Endothelial cell of umbilical vein (primary cell): ENCODE measurements around the gene C17orf78. TPM values are rescaled to one million over a fixed set of nuclear protein-coding genes. Genes with fewer than 3 reads are reported as not detected.
"Not testable (repeated sequence)": the region's sequence is repeated elsewhere in the genome, so short reads cannot be mapped to it uniquely, and the experiment has no call there.

Experiments used
- BruUV-seq: library from RNA; stranded (reverse); fragments of 400-500 nt; replicated peaks from 2 replicates; lab custom pipeline; 2021; lab: Mats Ljungman, UMichigan
- CTCF ChIA-PET: fragments of 300-600, 350-600 bp; sonication (Branson Sonifier 250); formaldehyde crosslinking; loops from one replicate; lab custom pipeline; 2021; ENCODE audit warnings: antibody characterized with exemption, inconsistent platforms; lab: Charles Lee
- POLR2A ChIA-PET: fragments of 300-600, 350-600 bp; sonication (Branson Sonifier 250); formaldehyde crosslinking; loops from one replicate; lab custom pipeline; 2021; ENCODE audit warnings: antibody characterized with exemption, inconsistent platforms; lab: Charles Lee
- DNase-seq: peaks from one replicate; pipeline ENCODE4 v3.0.0-alpha.2; 2011; ENCODE audit warnings: low read depth, low spot score
- FAIRE-seq: peaks from 2 replicates; lab custom pipeline; 2011; peaks lifted over from hg19 to GRCh38; lab: Jason Lieb, UNC
- H2AFZ ChIP-seq: 2 replicates; pipeline ENCODE4 v1.6.0; 2012; ENCODE audit warnings: low read depth, low read length, control low read depth, inconsistent platforms
- H3K27ac ChIP-seq: 2 replicates; pipeline ENCODE4 v1.5.1; 2011; ENCODE audit warnings: low read depth, mild to moderate bottlenecking, control low read depth, low read length, moderate library complexity; ENCODE audit not compliant: insufficient read depth
- H3K27me3 ChIP-seq, 2 experiments: 2 replicates each; pipeline versions ENCODE4 v1.6.0 to v1.6.1; 2011; ENCODE audit warnings: low read length in 2 of 2, mixed read lengths in 1 of 2; ENCODE audit not compliant: control insufficient read depth in 2 of 2, insufficient read depth in 2 of 2
- H3K36me3 ChIP-seq, 2 experiments: 2 replicates in 1 of 2; 3 replicates in 1 of 2; pipeline ENCODE4 v1.5.1; 2011; ENCODE audit warnings: low read length in 2 of 2, mild to moderate bottlenecking in 1 of 2, moderate library complexity in 1 of 2; ENCODE audit not compliant: control insufficient read depth in 2 of 2, insufficient read depth in 2 of 2; ENCODE audit errors: extremely low read depth in 1 of 2
- H3K4me1 ChIP-seq: 3 replicates; pipeline ENCODE4 v1.5.1; 2011; ENCODE audit warnings: mild to moderate bottlenecking, low read length; ENCODE audit not compliant: control insufficient read depth, insufficient read depth; ENCODE audit errors: extremely low read depth
- H3K4me2 ChIP-seq: 2 replicates; pipeline ENCODE4 v1.6.1; 2011; ENCODE audit warnings: low read length, control low read depth, mixed read lengths; ENCODE audit not compliant: insufficient read depth
- H3K4me3 ChIP-seq, 3 experiments: fragments of 200-600 bp in 1 of 3; sonication (generic), shearing (Covaris generic) in 1 of 3; replicated peaks in 1 of 3; 2 replicates each; pipeline ENCODE4 v1.5.1; 2011 to 2016; ENCODE audit warnings: control low read depth in 3 of 3, low read length in 3 of 3, mild to moderate bottlenecking in 2 of 3, inconsistent platforms in 1 of 3, low read depth in 1 of 3, moderate library complexity in 1 of 3; ENCODE audit not compliant: insufficient read depth in 1 of 3
- H3K79me2 ChIP-seq: 2 replicates; pipeline ENCODE4 v1.6.0; 2012; ENCODE audit warnings: low read length, inconsistent platforms; ENCODE audit not compliant: control insufficient read depth, insufficient read depth
- H3K9ac ChIP-seq: replicated peaks from 2 replicates; pipeline ENCODE3; 2011; ENCODE audit warnings: low read length, control low read depth; ENCODE audit not compliant: insufficient read depth; ENCODE audit errors: extremely low read depth
- H3K9me1 ChIP-seq: replicated peaks from 3 replicates; pipeline ENCODE4 v1.6.0; 2011; ENCODE audit warnings: mild to moderate bottlenecking, low read length; ENCODE audit not compliant: control insufficient read depth, insufficient read depth; ENCODE audit errors: extremely low read depth
- H3K9me3 ChIP-seq: replicated peaks from 2 replicates; pipeline ENCODE4 v1.5.1; 2012; ENCODE audit warnings: low read length, inconsistent platforms; ENCODE audit not compliant: control insufficient read depth, insufficient read depth
- H4K20me1 ChIP-seq: replicated peaks from 2 replicates; pipeline ENCODE3; 2011; ENCODE audit warnings: mild to moderate bottlenecking, low read length; ENCODE audit not compliant: control insufficient read depth, insufficient read depth; ENCODE audit errors: extremely low read depth
- FOS ChIP-seq: IDR thresholded peaks from 2 replicates; pipeline ENCODE4 v1.6.1; 2011; ENCODE audit warnings: mild to moderate bottlenecking, low read length, moderate library complexity, borderline replicate concordance; ENCODE audit not compliant: insufficient read depth
- dilution Hi-C: fragments of 300-500 bp; cut with MboI; formaldehyde crosslinking; loops from one replicate; pipeline ENCODE4 v1.15.0; 2019; ENCODE audit warnings: low sequenced_read_pairs; ENCODE audit not compliant: extremely low pct_ligation_motif_present
- intact Hi-C: fragments of 100-400 bp; cut with micrococcal nuclease; formaldehyde crosslinking; loops from one replicate; pipeline ENCODE4 v1.10.0; 2022
- polyA plus RNA-seq, 4 experiments: library from polyadenylated mRNA; depleted of rRNA in 3 of 4; stranded (reverse) in 3 of 4; unstranded in 1 of 4; fragments of >200 nt; gene quantifications; 2 replicates each; pipeline versions ENCODE4 v1.2.1 to v1.2.3, GENCODE V29; 2011 to 2012; ENCODE audit warnings: missing spikeins in 1 of 4
- total RNA-seq: library from RNA; stranded (reverse); gene quantifications from 2 replicates; pipeline ENCODE4 v1.2.3, GENCODE V29; 2021

C17orf78 gene
- total and polyA plus RNA-seq, 2 donors (not counting 3 experiments of a cell fraction or from before 2014, with no cell fraction given): not detected

- peak; percentile 39 for TF ChIP-seq FOS
- H4K20me1 ChIP-seq, H3K27ac ChIP-seq, intact Hi-C loops, H3K9me3 ChIP-seq, dilution Hi-C loops, H2AFZ ChIP-seq, H3K9ac ChIP-seq, H3K4me2 ChIP-seq, H3K4me1 ChIP-seq, H3K27me3 ChIP-seq, H3K4me3 ChIP-seq, H3K9me1 ChIP-seq, BruUV-seq, FAIRE-seq, H3K79me2 ChIP-seq: not testable (repeated sequence)
- POLR2A ChIA-PET: interaction anchor here (0.7 kb wide), 1 partner anchor 36 kb away, joined by 4 read pairs; no protein-coding TSS in a partner anchor
- CTCF ChIA-PET: interaction anchor here (1.0 to 1.4 kb wide), 3 partner anchors 12 to 186 kb away, joined by 3 to 5 read pairs (median 3); no protein-coding TSS in a partner anchor
- peaks cover 11 to 22% of the 10 kb centered on the region in 2 experiments for H3K36me3 ChIP-seq
- DNase-seq: peak; percentile 24
Observed at GRCh38 chr17:37441369-37442014, 65.7 kb downstream of the C17orf78 start.

Other genes starting within 250 kb of the C17orf78 start
- 116 and 124 TPM in 2 replicates for gene ACACA, start 30.9 kb downstream of the C17orf78 start, total RNA-seq
- 55.3 and 56.8 TPM in 2 replicates for gene ACACA, start 30.9 kb downstream of the C17orf78 start, polyA plus RNA-seq
- 20.5 and 22.4 TPM in 2 replicates for gene TADA2A, start 30.9 kb downstream of the C17orf78 start, total RNA-seq
- 9.9 and 11.1 TPM in 2 replicates for gene TADA2A, start 30.9 kb downstream of the C17orf78 start, polyA plus RNA-seq
- 33.5 and 36.4 TPM in 2 replicates for gene DUSP14, start 113.9 kb downstream of the C17orf78 start, total RNA-seq
- gene DUSP14, start 113.9 kb downstream of the C17orf78 start, polyA plus RNA-seq: 62.5 and 64.2 TPM in 2 replicates
- gene SYNRG, start 233.4 kb downstream of the C17orf78 start, total RNA-seq: 42.2 and 43.3 TPM in 2 replicates
- gene SYNRG, start 233.4 kb downstream of the C17orf78 start, polyA plus RNA-seq: 12.6 and 15.3 TPM in 2 replicates